Gastrocnemius medialis (tissue), 4 donors: Measurements from ENCODE around the gene OGFR. TPM values are rescaled to one million over a fixed set of nuclear protein-coding genes. Genes with fewer than 3 reads are reported as not detected.
A peak's percentile ranks its signal among the peaks of the same experiment; 100 is the strongest.

ENCODE experiments used
- ATAC-seq, 2 donors: fragments of 150-250 bp; one replicate each; pipeline ENCODE4 v1.9.1; 2016
- DNase-seq, 2 donors: peaks; one replicate each; pipeline ENCODE4 v3.0.0-alpha.2; 2019
- H3K27ac ChIP-seq, 4 donors: fragments of 200-600 bp; sonication (generic); 1 replicate in 1 of 4; 2 replicates in 3 of 4; pipeline ENCODE4 v1.5.1; 2016 to 2018; ENCODE audit warnings: mild to moderate bottlenecking in 2 of 4, moderate library complexity in 1 of 4
- H3K27me3 ChIP-seq, 3 donors: fragments of 200-600 bp; sonication (generic) in 2 of 3; 1 replicate in 1 of 3; 2 replicates in 2 of 3; pipeline versions ENCODE4 v1.5.1 to v1.6.0; 2016 to 2019; ENCODE audit warnings: mild to moderate bottlenecking in 1 of 3, moderate library complexity in 1 of 3
- H3K36me3 ChIP-seq, 2 donors: fragments of 200-600 bp; sonication (generic) in 1 of 2; one replicate each; pipeline ENCODE4 v1.5.1; 2017 to 2018
- H3K4me1 ChIP-seq, 2 donors: fragments of 200-600 bp; sonication (generic) in 1 of 2; one replicate each; pipeline ENCODE4 v1.5.1; 2016 to 2017; ENCODE audit warnings: mild to moderate bottlenecking in 2 of 2
- H3K4me3 ChIP-seq, 4 donors: fragments of 200-600 bp; sonication (generic) in 3 of 4; 1 replicate in 1 of 4; 2 replicates in 3 of 4; pipeline ENCODE4 v1.5.1; 2016 to 2019; ENCODE audit warnings: mild to moderate bottlenecking in 2 of 4
- H3K9me3 ChIP-seq, 3 donors: fragments of 200-600 bp; sonication (generic) in 2 of 3; 1 replicate in 1 of 3; 2 replicates in 2 of 3; pipeline ENCODE4 v1.5.1; 2016 to 2019
- POLR2A ChIP-seq, 2 donors: fragments of 450-650 bp; IDR thresholded peaks; one replicate each; pipeline ENCODE4 v1.6.1; 2017; ENCODE audit warnings: antibody characterized with exemption in 2 of 2, mild to moderate bottlenecking in 2 of 2, moderate library complexity in 2 of 2
- in situ Hi-C, 4 donors: fragments of 200-750 bp; cut with MboI; loops; one replicate each; pipeline versions ENCODE4 v1.15.0 to v1.8.0; 2017; ENCODE audit warnings: low sequenced_read_pairs in 4 of 4
- intact Hi-C: fragments of 100-400 bp; cut with DNase I; formaldehyde crosslinking; loops from one replicate; pipeline ENCODE4 v1.15.1; 2023; ENCODE audit warnings: low total_unique reads
- total RNA-seq, 4 donors: library from RNA; depleted of rRNA; stranded (reverse); fragments of >200 nt; gene quantifications; one replicate each; pipeline versions ENCODE4 v1.1.0 to v1.2.3, GENCODE V29; 2016
- TF ChIP-seq, protein P1 (sequence below), 5 experiments: fragments of 450-650 bp in 3 of 5; fragments of 200-600 bp in 2 of 5; sonication (generic) in 2 of 5; IDR thresholded peaks in 4 of 5; conservative IDR thresholded peaks in 1 of 5; 1 replicate in 4 of 5; 2 replicates in 1 of 5; pipeline ENCODE4 v1.5.1; 2016 to 2019; ENCODE audit warnings: antibody characterized with exemption in 5 of 5, mild to moderate bottlenecking in 3 of 5, moderate library complexity in 3 of 5

Gene OGFR
- total RNA-seq, 4 donors from 2014 or later = 21.9 to 52.1 (median 40.5) TPM

GRCh38 chr20:62773845-62774714 is 30.6 kb upstream of the OGFR start:
- DNase-seq (no peak), ATAC-seq (no peak)
- H3K36me3 ChIP-seq = no peaks in the 10 kb centered on the region
- in situ Hi-C loops = no loop called here
- H3K4me1 ChIP-seq = peaks cover 0 to 4% of the 10 kb centered on the region in 2 donors
- H3K9me3 ChIP-seq = no peaks in the 10 kb centered on the region
- H3K4me3 ChIP-seq = no peak overlapping the region
- intact Hi-C loops = no loop called here
- TF ChIP-seq, protein P1, sequence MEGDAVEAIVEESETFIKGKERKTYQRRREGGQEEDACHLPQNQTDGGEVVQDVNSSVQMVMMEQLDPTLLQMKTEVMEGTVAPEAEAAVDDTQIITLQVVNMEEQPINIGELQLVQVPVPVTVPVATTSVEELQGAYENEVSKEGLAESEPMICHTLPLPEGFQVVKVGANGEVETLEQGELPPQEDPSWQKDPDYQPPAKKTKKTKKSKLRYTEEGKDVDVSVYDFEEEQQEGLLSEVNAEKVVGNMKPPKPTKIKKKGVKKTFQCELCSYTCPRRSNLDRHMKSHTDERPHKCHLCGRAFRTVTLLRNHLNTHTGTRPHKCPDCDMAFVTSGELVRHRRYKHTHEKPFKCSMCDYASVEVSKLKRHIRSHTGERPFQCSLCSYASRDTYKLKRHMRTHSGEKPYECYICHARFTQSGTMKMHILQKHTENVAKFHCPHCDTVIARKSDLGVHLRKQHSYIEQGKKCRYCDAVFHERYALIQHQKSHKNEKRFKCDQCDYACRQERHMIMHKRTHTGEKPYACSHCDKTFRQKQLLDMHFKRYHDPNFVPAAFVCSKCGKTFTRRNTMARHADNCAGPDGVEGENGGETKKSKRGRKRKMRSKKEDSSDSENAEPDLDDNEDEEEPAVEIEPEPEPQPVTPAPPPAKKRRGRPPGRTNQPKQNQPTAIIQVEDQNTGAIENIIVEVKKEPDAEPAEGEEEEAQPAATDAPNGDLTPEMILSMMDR (IDR thresholded peaks at IDR 0.05 in 4 of 5, conservative IDR thresholded peaks at IDR 0.05 in 1 of 5) = no peak
- no peak for TF ChIP-seq POLR2A (IDR thresholded peaks at IDR 0.05)
- no peak overlapping the region for H3K27ac ChIP-seq
- H3K27me3 ChIP-seq = peaks cover 24 to 32% (median 31%) of the 10 kb centered on the region in 3 donors

- in situ Hi-C loops = loop anchor here in 1 of 4 donors (25.0 kb wide), 1 partner anchor 112 kb away; no protein-coding TSS in a partner anchor
Measured at GRCh38 chr20:62774762-62775161, 29.9 kb upstream of the OGFR start.

GRCh38 chr20:62775206-62775605 is 29.4 kb upstream of the OGFR start:
- ATAC-seq = no peak
- H3K9me3 ChIP-seq = no peaks in the 10 kb centered on the region
- in situ Hi-C loops = loop anchor here in 1 of 4 donors (25.0 kb wide), 1 partner anchor 113 kb away; no protein-coding TSS in a partner anchor

More at GRCh38 chr20:62774762-62775161, 29.9 kb upstream of the OGFR start:
- Histone ChIP-seq H3K36me3 (no peaks in the 10 kb centered on the region), H3K9me3 (no peaks in the 10 kb centered on the region), H3K27ac (no peak overlapping the region), H3K4me1 (peaks cover 0 to 4% of the 10 kb centered on the region in 2 donors), H3K27me3 (peaks cover 24 to 32% (median 31%) of the 10 kb centered on the region in 3 donors), H3K4me3 (no peak overlapping the region)
- ATAC-seq = no peak
- no peak for DNase-seq
- intact Hi-C loops = no loop called here
- TF ChIP-seq POLR2A (IDR thresholded peaks at IDR 0.05) = no peak
- TF ChIP-seq, protein P1 (IDR thresholded peaks at IDR 0.05 in 4 of 5, conservative IDR thresholded peaks at IDR 0.05 in 1 of 5) = no peak

GRCh38 chr20:62776035-62776691 is 28.5 kb upstream of the OGFR start:
- peaks cover 21 to 27% (median 25%) of the 10 kb centered on the region in 3 donors for H3K27me3 ChIP-seq
- TF ChIP-seq, protein P1 (IDR thresholded peaks at IDR 0.05 in 4 of 5, conservative IDR thresholded peaks at IDR 0.05 in 1 of 5) = no peak
- no peak for TF ChIP-seq POLR2A (IDR thresholded peaks at IDR 0.05)
- in situ Hi-C loops (loop anchor here in 1 of 4 donors (25.0 kb wide), 1 partner anchor 114 kb away; no protein-coding TSS in a partner anchor), intact Hi-C loops (no loop called here)
- no peaks in the 10 kb centered on the region for H3K9me3 ChIP-seq
- no peak overlapping the region for H3K27ac ChIP-seq
- H3K4me1 ChIP-seq = peaks cover 0 to 4% of the 10 kb centered on the region in 2 donors
- DNase-seq = peak in 1 of 2 donors; percentile 24
- no peak overlapping the region for H3K4me3 ChIP-seq
- ATAC-seq = peak in 1 of 2 donors; percentile 25
- no peaks in the 10 kb centered on the region for H3K36me3 ChIP-seq

More at GRCh38 chr20:62775206-62775605, 29.4 kb upstream of the OGFR start:
- Histone ChIP-seq H3K36me3 (no peaks in the 10 kb centered on the region), H3K27ac (no peak overlapping the region), H3K27me3 (peaks cover 24 to 32% (median 31%) of the 10 kb centered on the region in 3 donors), H3K4me3 (no peak overlapping the region), H3K4me1 (peaks cover 0 to 4% of the 10 kb centered on the region in 2 donors)
- intact Hi-C loops = no loop called here
- TF ChIP-seq POLR2A (IDR thresholded peaks at IDR 0.05) = no peak
- TF ChIP-seq, protein P1 (IDR thresholded peaks at IDR 0.05 in 4 of 5, conservative IDR thresholded peaks at IDR 0.05 in 1 of 5) = no peak
- DNase-seq = no peak
